A673 (cell line): Measurements from ENCODE around the gene PCNT. TPM values are rescaled to one million over a fixed set of nuclear protein-coding genes. Genes with fewer than 3 reads are reported as not detected.
A peak's percentile ranks its signal among the peaks of the same experiment; 100 is the strongest.

Experiments
- BruUV-seq: library from RNA; stranded (reverse); fragments of 400-500 nt; replicated peaks from 2 replicates; lab custom pipeline; 2021; lab: Mats Ljungman, UMichigan
- CTCF ChIA-PET: fragments of 300-600 bp; sonication (Branson Sonifier 250); formaldehyde crosslinking; loops from one replicate; lab custom pipeline; 2022; ENCODE audit warnings: antibody characterized with exemption; lab: Charles Lee
- POLR2A ChIA-PET: fragments of 300-600 bp; sonication (Branson Sonifier 250); formaldehyde crosslinking; loops from one replicate; lab custom pipeline; 2022; ENCODE audit warnings: antibody characterized with exemption; ENCODE audit not compliant: low non-redundant PET; lab: Charles Lee
- DNase-seq: peaks from one replicate; pipeline ENCODE4 v3.0.0-alpha.2; 2015; ENCODE audit warnings: low spot score
- H3K27ac ChIP-seq: fragments of 200-600 bp; sonication (generic); 2 replicates; pipeline ENCODE4 v1.5.1; 2016; ENCODE audit warnings: mixed run types, low read depth, mild to moderate bottlenecking, mixed read lengths, antibody characterized with exemption, low read length; ENCODE audit not compliant: poor library complexity, severe bottlenecking
- H3K27me3 ChIP-seq: fragments of 200-600 bp; sonication (generic); replicated peaks from 2 replicates; pipeline ENCODE4 v1.6.1; 2017; ENCODE audit warnings: mixed run types, low read depth, mild to moderate bottlenecking, mixed read lengths, antibody characterized with exemption, low read length; ENCODE audit not compliant: insufficient read depth, poor library complexity
- H3K36me3 ChIP-seq: fragments of 200-600 bp; sonication (generic); 2 replicates; pipeline ENCODE4 v1.6.1; 2016; ENCODE audit warnings: mixed run types, mild to moderate bottlenecking, mixed read lengths, antibody characterized with exemption, low read length; ENCODE audit not compliant: insufficient read depth, poor library complexity, severe bottlenecking
- H3K4me1 ChIP-seq: fragments of 200-600 bp; sonication (generic); 2 replicates; pipeline ENCODE4 v1.6.1; 2017; ENCODE audit warnings: mixed run types, mild to moderate bottlenecking, mixed read lengths, antibody characterized with exemption, low read length; ENCODE audit not compliant: insufficient read depth, poor library complexity, severe bottlenecking
- H3K4me3 ChIP-seq: fragments of 200-600 bp; sonication (generic); 2 replicates; pipeline ENCODE4 v1.5.1; 2016; ENCODE audit warnings: low read depth, mixed run types, mild to moderate bottlenecking, mixed read lengths, low read length; ENCODE audit not compliant: poor library complexity, severe bottlenecking
- H3K9me3 ChIP-seq: fragments of 200-600 bp; sonication (generic); 2 replicates; pipeline ENCODE4 v1.6.1; 2016; ENCODE audit warnings: mixed run types, low read depth, mild to moderate bottlenecking, mixed read lengths, antibody characterized with exemption, low read length; ENCODE audit not compliant: poor library complexity, severe bottlenecking
- EZH2 ChIP-seq: fragments of 200-600 bp; sonication (generic); IDR thresholded peaks from 2 replicates; pipeline ENCODE4 v1.6.1; 2017; ENCODE audit warnings: borderline replicate concordance, low read depth, mild to moderate bottlenecking, mixed read lengths, antibody characterized with exemption, low read length; ENCODE audit not compliant: poor library complexity, severe bottlenecking
- intact Hi-C: fragments of 100-400 bp; cut with micrococcal nuclease; formaldehyde crosslinking; loops from one replicate; pipeline ENCODE4 v1.10.0; 2022; ENCODE audit not compliant: unreplicated experiment
- total RNA-seq: library from RNA; stranded (reverse); gene quantifications from 2 replicates; pipeline ENCODE4 v1.2.3, GENCODE V29; 2021
- TF ChIP-seq, protein P1 (sequence below): fragments of 300-800, 200-600 bp; sonication (generic); conservative IDR thresholded peaks from 2 replicates; pipeline ENCODE4 v1.5.1; 2017; ENCODE audit warnings: low read depth, mild to moderate bottlenecking, antibody characterized with exemption, low read length, moderate library complexity, mixed read lengths

PCNT gene
- total RNA-seq, 1 experiment from 2014 or later = 66.4 TPM

DNA sequence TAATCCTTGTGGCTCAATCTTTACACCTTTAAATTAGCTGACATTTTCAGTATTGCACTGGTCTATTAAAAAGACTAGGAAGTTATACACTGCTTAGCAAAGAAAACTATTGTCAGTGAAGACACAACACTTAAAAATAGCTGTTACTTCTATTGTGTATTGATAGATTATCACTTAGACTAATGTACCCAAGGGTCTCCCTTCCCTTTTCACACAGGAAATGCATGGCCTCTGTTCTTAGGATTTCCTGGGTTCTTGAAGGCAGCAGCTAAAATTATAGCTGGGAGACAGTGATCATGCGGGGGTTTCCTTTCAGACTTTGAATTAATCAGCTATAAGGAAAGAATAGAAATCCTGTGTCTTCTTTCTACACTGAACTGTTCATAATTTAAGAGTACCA is 147.6 kb downstream of the PCNT start:
- peak; percentile 42 for DNase-seq
- ChIA-PET POLR2A (no interaction called here), CTCF (no interaction called here)
- TF ChIP-seq EZH2 = no peak
- TF ChIP-seq, protein P1, sequence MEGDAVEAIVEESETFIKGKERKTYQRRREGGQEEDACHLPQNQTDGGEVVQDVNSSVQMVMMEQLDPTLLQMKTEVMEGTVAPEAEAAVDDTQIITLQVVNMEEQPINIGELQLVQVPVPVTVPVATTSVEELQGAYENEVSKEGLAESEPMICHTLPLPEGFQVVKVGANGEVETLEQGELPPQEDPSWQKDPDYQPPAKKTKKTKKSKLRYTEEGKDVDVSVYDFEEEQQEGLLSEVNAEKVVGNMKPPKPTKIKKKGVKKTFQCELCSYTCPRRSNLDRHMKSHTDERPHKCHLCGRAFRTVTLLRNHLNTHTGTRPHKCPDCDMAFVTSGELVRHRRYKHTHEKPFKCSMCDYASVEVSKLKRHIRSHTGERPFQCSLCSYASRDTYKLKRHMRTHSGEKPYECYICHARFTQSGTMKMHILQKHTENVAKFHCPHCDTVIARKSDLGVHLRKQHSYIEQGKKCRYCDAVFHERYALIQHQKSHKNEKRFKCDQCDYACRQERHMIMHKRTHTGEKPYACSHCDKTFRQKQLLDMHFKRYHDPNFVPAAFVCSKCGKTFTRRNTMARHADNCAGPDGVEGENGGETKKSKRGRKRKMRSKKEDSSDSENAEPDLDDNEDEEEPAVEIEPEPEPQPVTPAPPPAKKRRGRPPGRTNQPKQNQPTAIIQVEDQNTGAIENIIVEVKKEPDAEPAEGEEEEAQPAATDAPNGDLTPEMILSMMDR = no peak
- H3K27ac ChIP-seq = peak overlapping the region; percentile 32
- no peak overlapping the region for H3K4me3 ChIP-seq
- no peaks in the 10 kb centered on the region for H3K9me3 ChIP-seq
- no peaks in the 10 kb centered on the region for H3K27me3 ChIP-seq
- BruUV-seq = no TSS peak
- peaks cover 3% of the 10 kb centered on the region for H3K36me3 ChIP-seq
- peaks cover 4% of the 10 kb centered on the region for H3K4me1 ChIP-seq
- intact Hi-C loops = no loop called here

DNA sequence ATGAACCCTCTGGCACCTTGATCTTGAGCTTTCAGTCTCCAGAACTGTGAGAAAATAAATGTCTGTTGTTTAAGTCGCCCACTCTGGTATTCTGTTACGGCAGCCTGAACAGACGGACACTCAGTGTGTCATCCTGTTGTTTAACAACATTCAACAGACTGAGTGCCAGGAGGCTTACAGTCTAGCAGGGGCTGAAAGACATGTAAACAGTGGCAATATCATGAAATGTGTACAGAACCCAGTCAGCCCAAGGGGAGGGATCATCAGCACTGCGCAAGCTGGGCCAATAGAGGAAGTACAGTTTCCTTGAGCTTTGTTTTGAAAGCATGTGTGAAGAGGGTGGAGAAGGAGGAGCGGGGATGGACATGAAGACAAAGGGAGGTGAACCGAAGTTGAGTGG is 148.3 kb downstream of the PCNT start:
- no peak for TF ChIP-seq EZH2
- TF ChIP-seq, protein P1 = no peak
- no peak for DNase-seq
- BruUV-seq = no TSS peak

GRCh38 chr21:46474382-46474781 is 150.4 kb downstream of the PCNT start:
- no peaks in the 10 kb centered on the region for H3K27me3 ChIP-seq
- no peaks in the 10 kb centered on the region for H3K9me3 ChIP-seq
- POLR2A ChIA-PET = no interaction called here
- no peak for DNase-seq
- no TSS peak for BruUV-seq
- H3K4me1 ChIP-seq = peaks cover 4% of the 10 kb centered on the region
- TF ChIP-seq, protein P1 = no peak
- TF ChIP-seq EZH2 = no peak
- H3K27ac ChIP-seq = no peak overlapping the region
- intact Hi-C loops = no loop called here
- H3K36me3 ChIP-seq = peaks cover 6% of the 10 kb centered on the region
- H3K4me3 ChIP-seq = no peak overlapping the region
- CTCF ChIA-PET = no interaction called here

More for the DNA sequence above, 148.3 kb downstream of the PCNT start:
- H3K9me3 ChIP-seq = no peaks in the 10 kb centered on the region
- CTCF ChIA-PET = no interaction called here
- H3K27me3 ChIP-seq = no peaks in the 10 kb centered on the region
- POLR2A ChIA-PET = no interaction called here
- peaks cover 6% of the 10 kb centered on the region for H3K36me3 ChIP-seq
- intact Hi-C loops = no loop called here
- H3K4me1 ChIP-seq = peaks cover 4% of the 10 kb centered on the region
- peak overlapping the region; percentile 32 for H3K27ac ChIP-seq
- no peak overlapping the region for H3K4me3 ChIP-seq
